HL-60 (cell line): ENCODE measurements around the gene UBQLN1.

Experiments
- CTCF ChIP-seq: IDR thresholded peaks from one replicate; pipeline ENCODE4 v1.5.1; 2011; ENCODE audit warnings: low read length, control low read depth, inconsistent platforms; ENCODE audit not compliant: insufficient read depth
- GABPA ChIP-seq: IDR thresholded peaks from 2 replicates; pipeline ENCODE4 v1.6.1; 2012; ENCODE audit warnings: low read depth
- REST ChIP-seq: IDR thresholded peaks from 2 replicates; pipeline ENCODE4 v1.6.1; 2012; ENCODE audit warnings: low read depth; ENCODE audit not compliant: insufficient replicate concordance

GRCh38 chr9:83646500-83647239 lies 61.1 kb downstream of the UBQLN1 start:
- TF ChIP-seq REST (no peak), CTCF (no peak), GABPA (no peak)
